ENCODE data around the gene ACAT2. TPM values are rescaled to one million over a fixed set of nuclear protein-coding genes. Genes with fewer than 3 reads are reported as not detected.

ACAT2 gene
- total RNA-seq, 1 experiment from 2014 or later: 156 TPM

GRCh38 chr6:159807150-159807858 is 45.5 kb downstream of the ACAT2 start:
- no peak for TF ChIP-seq CTCF (conservative IDR thresholded peaks at IDR 0.05)

More at GRCh38 chr6:159807150-159807858, 45.5 kb downstream of the ACAT2 start:
- no peak overlapping the region for H4K8ac ChIP-seq (replicated peaks; ENCODE audit: insufficient read length, low read depth, low read length)
- no peaks in the 10 kb centered on the region for H3K27me3 ChIP-seq (ENCODE audit: insufficient read depth, low read length)
- Mint-ChIP-seq H3K36me3 (ENCODE audit: insufficient read depth in 1 of 3, low read depth in 3 of 3) (no peaks in the 10 kb centered on the region), H3K9me3 (no peaks in the 10 kb centered on the region), H3K27me3 (ENCODE audit: low read depth) (no peaks in the 10 kb centered on the region), H3K4me1 (peaks cover 8 to 17% of the 10 kb centered on the region in 2 experiments), H3K4me3 (no peak overlapping the region), H3K27ac (no peak overlapping the region)
- no peak overlapping the region for H2BK120ac ChIP-seq (ENCODE audit: low read depth, low read length, poor library complexity, severe bottlenecking)
- DNase-seq: no peak
- no peaks in the 10 kb centered on the region for H3K79me2 ChIP-seq (ENCODE audit: insufficient read depth, low read length)
- H4K20me1 ChIP-seq (ENCODE audit: control insufficient read depth, insufficient read depth, insufficient read length): no peaks in the 10 kb centered on the region
- no peak overlapping the region for H3K9ac ChIP-seq (ENCODE audit: extremely low read depth, insufficient read length, low read length)
- no peak overlapping the region for H2BK15ac ChIP-seq (ENCODE audit: low read depth, low read length)
- H3K18ac ChIP-seq (ENCODE audit: insufficient read length, low read depth, low read length): no peak overlapping the region
- H2BK20ac ChIP-seq (ENCODE audit: low read depth, low read length, poor library complexity, severe bottlenecking): no peak overlapping the region
- no peak overlapping the region for H3T11ph ChIP-seq (ENCODE audit: low read length)
- no peak overlapping the region for H3K4ac ChIP-seq (ENCODE audit: low read depth, low read length)
- no peak overlapping the region for H3K14ac ChIP-seq (ENCODE audit: insufficient read depth, low read length)
- no peak overlapping the region for H3K4me2 ChIP-seq (ENCODE audit: insufficient read depth, insufficient read length, low read length)
- H3K23ac ChIP-seq (ENCODE audit: insufficient read length, low read depth, low read length): no peak overlapping the region
- H3K56ac ChIP-seq (ENCODE audit: insufficient read length, low read depth, low read length): no peak overlapping the region
- H2BK5ac ChIP-seq (ENCODE audit: insufficient read length, low read length): no peak overlapping the region
- no peaks in the 10 kb centered on the region for H3K9me3 ChIP-seq (ENCODE audit: control insufficient read depth, low read depth, low read length)
- H2AK5ac ChIP-seq (ENCODE audit: insufficient read length, low read length): no peak overlapping the region
- H4K91ac ChIP-seq (ENCODE audit: insufficient read length, low read depth, low read length): no peak overlapping the region
- no peak overlapping the region for H2AFZ ChIP-seq (ENCODE audit: low read length)
- H4K5ac ChIP-seq (ENCODE audit: insufficient read length, low read depth, low read length): no peak overlapping the region
- no peaks in the 10 kb centered on the region for H3K23me2 ChIP-seq (ENCODE audit: insufficient read length, low read depth, low read length, poor library complexity, severe bottlenecking)
- no peaks in the 10 kb centered on the region for H3K79me1 ChIP-seq (ENCODE audit: insufficient read depth, low read depth, low read length, poor library complexity, severe bottlenecking)
- no peak overlapping the region for H3K27ac ChIP-seq (ENCODE audit: insufficient read length, low read depth, low read length)
- H2BK12ac ChIP-seq (ENCODE audit: insufficient read length, low read depth, low read length): no peak overlapping the region
- no peaks in the 10 kb centered on the region; the same call in 1 of the 2 replicates for H3K4me1 ChIP-seq (ENCODE audit: insufficient read depth, low read length)
- WGBS (ENCODE audit: extremely low coverage, insufficient read length, low lambda C conversion rate): no CpG with 5 or more reads among the region's 5 CpGs

Measured in H9 (cell line).